ENCODE measurements around the gene MSH3. TPM values are rescaled to one million over a fixed set of nuclear protein-coding genes. Genes with fewer than 3 reads are reported as not detected.

The MSH3 gene
- polyA plus RNA-seq, 2 of the 4 experiments (the other 2 are of a cell fraction) = 9.3 to 13.1 TPM

DNA sequence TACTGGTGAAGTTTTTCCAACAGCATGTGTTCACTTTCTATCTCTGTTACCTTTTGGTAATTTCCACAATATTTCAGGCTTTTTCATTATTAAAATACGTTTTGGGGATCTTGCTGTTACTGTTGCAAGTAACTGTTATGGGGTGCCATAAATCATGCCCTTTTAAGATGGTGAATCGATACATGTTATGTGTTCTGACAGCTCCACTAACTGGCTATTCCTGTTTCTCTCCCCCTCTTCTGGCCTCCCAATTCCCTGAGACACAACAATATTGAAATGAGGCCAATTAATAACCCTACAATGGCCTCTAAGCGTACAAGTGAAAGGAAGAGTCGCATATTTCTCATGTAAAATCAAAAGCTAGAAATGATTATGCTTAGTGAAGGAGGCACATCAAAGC lies 13.1 kb upstream of the MSH3 start:
- ChIA-PET CTCF (interaction anchor here (1.3 kb wide), 1 partner anchor 10 kb away, joined by 3 read pairs; no protein-coding TSS in a partner anchor), POLR2A (no interaction called here)
- H3K9me3 ChIP-seq = no peaks in the 10 kb centered on the region
- no peak overlapping the region for H3K27ac ChIP-seq
- peaks cover 5% of the 10 kb centered on the region; the same call in 2 of the 3 replicates for H3K4me1 ChIP-seq
- 83% methylated on average over 4 of the region's 4 CpGs for WGBS (ENCODE audit: missing lambda C conversion rate)
- TF ChIP-seq KDM1A (IDR thresholded peaks at IDR 0.05; ENCODE audit: low read depth) (no peak), CHD2 (IDR thresholded peaks at IDR 0.05; ENCODE audit: low read length, partially characterized antibody) (no peak), FOXS1 (CRISPR knock-in tag; IDR thresholded peaks at IDR 0.05) (no peak), KDM5A (IDR thresholded peaks at IDR 0.05) (no peak), JUN (IDR thresholded peaks at IDR 0.05) (no peak), HDAC2 (IDR thresholded peaks at IDR 0.05) (no peak), ESRRA (IDR thresholded peaks at IDR 0.05; ENCODE audit: borderline replicate concordance, low read length) (no peak), HOXA7 (CRISPR knock-in tag; IDR thresholded peaks at IDR 0.05) (no peak), ZNF302 (CRISPR knock-in tag; IDR thresholded peaks at IDR 0.05) (no peak), FOSL2 (IDR thresholded peaks at IDR 0.05) (no peak), FOSL2 (CRISPR knock-in tag; IDR thresholded peaks at IDR 0.05) (no peak), TP53 (CRISPR knock-in tag; IDR thresholded peaks at IDR 0.05) (no peak), RCOR1 (IDR thresholded peaks at IDR 0.05; ENCODE audit: low read depth, low read length) (no peak), EHF (CRISPR knock-in tag; IDR thresholded peaks at IDR 0.05) (no peak), HEYL (CRISPR knock-in tag; IDR thresholded peaks at IDR 0.05) (no peak)
- TF ChIP-seq, protein P1, sequence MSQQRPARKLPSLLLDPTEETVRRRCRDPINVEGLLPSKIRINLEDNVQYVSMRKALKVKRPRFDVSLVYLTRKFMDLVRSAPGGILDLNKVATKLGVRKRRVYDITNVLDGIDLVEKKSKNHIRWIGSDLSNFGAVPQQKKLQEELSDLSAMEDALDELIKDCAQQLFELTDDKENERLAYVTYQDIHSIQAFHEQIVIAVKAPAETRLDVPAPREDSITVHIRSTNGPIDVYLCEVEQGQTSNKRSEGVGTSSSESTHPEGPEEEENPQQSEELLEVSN (IDR thresholded peaks at IDR 0.05; ENCODE audit: borderline replicate concordance, low read depth) = no peak
- no peak for DNase-seq (ENCODE audit: low read depth in 1 of 2, low spot score in 1 of 2)
- FAIRE-seq = no peak
- no peak for ATAC-seq
- no peak overlapping the region for H3K4me3 ChIP-seq
- no peak overlapping the region for H3K4me2 ChIP-seq

DNA sequence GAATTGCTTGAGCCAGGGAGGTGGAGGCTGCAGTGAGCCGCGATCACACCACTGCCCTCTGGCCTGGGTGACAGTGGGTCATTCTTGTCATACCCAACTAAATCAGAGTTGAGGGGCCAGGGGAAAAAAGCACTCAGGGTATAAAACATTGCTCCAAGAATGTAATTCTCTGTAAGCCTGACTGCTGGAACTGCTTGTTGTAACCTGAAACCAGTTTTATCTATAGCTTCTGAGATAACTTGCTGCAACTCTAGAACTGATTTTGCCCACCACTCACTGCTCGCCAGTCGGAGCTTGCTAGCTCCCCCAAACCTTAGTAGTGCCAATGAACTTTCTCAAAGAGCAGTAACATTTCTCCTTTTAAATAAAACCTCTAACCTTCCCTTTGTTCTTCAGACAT lies 9.6 kb upstream of the MSH3 start:
- Histone ChIP-seq H3K27ac (no peak overlapping the region), H3K4me2 (no peak overlapping the region), H3K4me3 (no peak overlapping the region), H3K4me1 (no peaks in the 10 kb centered on the region), H3K9me3 (no peaks in the 10 kb centered on the region)
- ChIA-PET POLR2A (no interaction called here), CTCF (interaction anchor here (1.5 kb wide), 1 partner anchor 28 kb away, joined by 3 read pairs; no protein-coding TSS in a partner anchor)
- 92% methylated on average over 4 of the region's 4 CpGs for WGBS (ENCODE audit: missing lambda C conversion rate)
- DNase-seq (ENCODE audit: low read depth in 1 of 2, low spot score in 1 of 2) (no peak), FAIRE-seq (no peak), ATAC-seq (no peak)
- TF ChIP-seq HOXA7 (CRISPR knock-in tag; IDR thresholded peaks at IDR 0.05) = no peak
- TF ChIP-seq CEBPB (IDR thresholded peaks at IDR 0.05) = no peak
- TF ChIP-seq, protein P2, sequence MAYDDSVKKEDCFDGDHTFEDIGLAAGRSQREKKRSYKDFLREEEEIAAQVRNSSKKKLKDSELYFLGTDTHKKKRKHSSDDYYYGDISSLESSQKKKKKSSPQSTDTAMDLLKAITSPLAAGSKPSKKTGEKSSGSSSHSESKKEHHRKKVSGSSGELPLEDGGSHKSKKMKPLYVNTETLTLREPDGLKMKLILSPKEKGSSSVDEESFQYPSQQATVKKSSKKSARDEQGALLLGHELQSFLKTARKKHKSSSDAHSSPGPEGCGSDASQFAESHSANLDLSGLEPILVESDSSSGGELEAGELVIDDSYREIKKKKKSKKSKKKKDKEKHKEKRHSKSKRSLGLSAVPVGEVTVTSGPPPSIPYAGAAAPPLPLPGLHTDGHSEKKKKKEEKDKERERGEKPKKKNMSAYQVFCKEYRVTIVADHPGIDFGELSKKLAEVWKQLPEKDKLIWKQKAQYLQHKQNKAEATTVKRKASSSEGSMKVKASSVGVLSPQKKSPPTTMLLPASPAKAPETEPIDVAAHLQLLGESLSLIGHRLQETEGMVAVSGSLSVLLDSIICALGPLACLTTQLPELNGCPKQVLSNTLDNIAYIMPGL (CRISPR knock-in tag; IDR thresholded peaks at IDR 0.05; ENCODE audit: borderline replicate concordance) = no peak
- no peak for TF ChIP-seq TFCP2L1 (CRISPR knock-in tag; IDR thresholded peaks at IDR 0.05)
- no peak for TF ChIP-seq ZC3H11A (IDR thresholded peaks at IDR 0.05)
- TF ChIP-seq, protein P3, sequence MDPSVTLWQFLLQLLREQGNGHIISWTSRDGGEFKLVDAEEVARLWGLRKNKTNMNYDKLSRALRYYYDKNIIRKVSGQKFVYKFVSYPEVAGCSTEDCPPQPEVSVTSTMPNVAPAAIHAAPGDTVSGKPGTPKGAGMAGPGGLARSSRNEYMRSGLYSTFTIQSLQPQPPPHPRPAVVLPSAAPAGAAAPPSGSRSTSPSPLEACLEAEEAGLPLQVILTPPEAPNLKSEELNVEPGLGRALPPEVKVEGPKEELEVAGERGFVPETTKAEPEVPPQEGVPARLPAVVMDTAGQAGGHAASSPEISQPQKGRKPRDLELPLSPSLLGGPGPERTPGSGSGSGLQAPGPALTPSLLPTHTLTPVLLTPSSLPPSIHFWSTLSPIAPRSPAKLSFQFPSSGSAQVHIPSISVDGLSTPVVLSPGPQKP (IDR thresholded peaks at IDR 0.05; ENCODE audit: low read depth, low read length) = no peak
- TF ChIP-seq MAFK (IDR thresholded peaks at IDR 0.05; ENCODE audit: partially characterized antibody) = no peak
- no peak for TF ChIP-seq FOSL2 (IDR thresholded peaks at IDR 0.05)
- no peak for TF ChIP-seq FOSL2 (CRISPR knock-in tag; IDR thresholded peaks at IDR 0.05)
- no peak for TF ChIP-seq TP53 (CRISPR knock-in tag; IDR thresholded peaks at IDR 0.05)
- TF ChIP-seq, protein P4, sequence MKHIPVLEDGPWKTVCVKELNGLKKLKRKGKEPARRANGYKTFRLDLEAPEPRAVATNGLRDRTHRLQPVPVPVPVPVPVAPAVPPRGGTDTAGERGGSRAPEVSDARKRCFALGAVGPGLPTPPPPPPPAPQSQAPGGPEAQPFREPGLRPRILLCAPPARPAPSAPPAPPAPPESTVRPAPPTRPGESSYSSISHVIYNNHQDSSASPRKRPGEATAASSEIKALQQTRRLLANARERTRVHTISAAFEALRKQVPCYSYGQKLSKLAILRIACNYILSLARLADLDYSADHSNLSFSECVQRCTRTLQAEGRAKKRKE (CRISPR knock-in tag; IDR thresholded peaks at IDR 0.05; ENCODE audit: low read depth) = no peak
- no peak for TF ChIP-seq HOXB13 (CRISPR knock-in tag; IDR thresholded peaks at IDR 0.05; ENCODE audit: low read depth)
- TF ChIP-seq, protein P5, sequence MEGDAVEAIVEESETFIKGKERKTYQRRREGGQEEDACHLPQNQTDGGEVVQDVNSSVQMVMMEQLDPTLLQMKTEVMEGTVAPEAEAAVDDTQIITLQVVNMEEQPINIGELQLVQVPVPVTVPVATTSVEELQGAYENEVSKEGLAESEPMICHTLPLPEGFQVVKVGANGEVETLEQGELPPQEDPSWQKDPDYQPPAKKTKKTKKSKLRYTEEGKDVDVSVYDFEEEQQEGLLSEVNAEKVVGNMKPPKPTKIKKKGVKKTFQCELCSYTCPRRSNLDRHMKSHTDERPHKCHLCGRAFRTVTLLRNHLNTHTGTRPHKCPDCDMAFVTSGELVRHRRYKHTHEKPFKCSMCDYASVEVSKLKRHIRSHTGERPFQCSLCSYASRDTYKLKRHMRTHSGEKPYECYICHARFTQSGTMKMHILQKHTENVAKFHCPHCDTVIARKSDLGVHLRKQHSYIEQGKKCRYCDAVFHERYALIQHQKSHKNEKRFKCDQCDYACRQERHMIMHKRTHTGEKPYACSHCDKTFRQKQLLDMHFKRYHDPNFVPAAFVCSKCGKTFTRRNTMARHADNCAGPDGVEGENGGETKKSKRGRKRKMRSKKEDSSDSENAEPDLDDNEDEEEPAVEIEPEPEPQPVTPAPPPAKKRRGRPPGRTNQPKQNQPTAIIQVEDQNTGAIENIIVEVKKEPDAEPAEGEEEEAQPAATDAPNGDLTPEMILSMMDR (IDR thresholded peaks at IDR 0.05) = no peak
- TF ChIP-seq NR3C1 (IDR thresholded peaks at IDR 0.05) = no peak
- TF ChIP-seq EP300 (IDR thresholded peaks at IDR 0.05) = no peak
- no peak for TF ChIP-seq ZFP36 (IDR thresholded peaks at IDR 0.05; ENCODE audit: borderline replicate concordance, partially characterized antibody)
